HG02571 (cell line): Measurements from ENCODE around the gene CD48.

Experiments
- ATAC-seq: cut with Tn5 transposase; IDR thresholded peaks from one replicate; pipeline ENCODE4 v1.9.1; 2021; ENCODE audit warnings: mild to moderate bottlenecking, moderate library complexity; ENCODE audit not compliant: unreplicated experiment

CD48 gene

GRCh38 chr1:160636547-160636946 is 75.1 kb downstream of the CD48 start:
- ATAC-seq, result no peak

DNA sequence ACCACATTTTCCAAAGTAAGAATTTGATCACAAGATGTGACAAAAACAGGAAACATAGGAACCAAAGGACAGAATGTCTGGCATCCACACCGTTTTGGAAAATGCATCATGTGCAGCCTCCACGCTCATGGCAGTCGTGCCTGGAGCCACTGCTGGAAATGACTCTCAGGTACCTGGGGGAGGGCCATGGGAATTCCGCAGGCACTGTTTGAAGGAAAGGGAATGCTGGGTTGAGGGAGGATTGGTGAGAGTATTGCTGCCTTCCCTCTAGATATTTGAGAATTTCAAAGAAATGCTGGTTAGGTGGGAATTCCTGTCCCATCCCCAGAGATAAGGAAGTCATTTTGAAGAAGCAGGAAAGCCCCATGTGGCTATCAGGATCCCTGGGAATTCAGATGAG is 75.5 kb downstream of the CD48 start:
- ATAC-seq, result no peak

DNA sequence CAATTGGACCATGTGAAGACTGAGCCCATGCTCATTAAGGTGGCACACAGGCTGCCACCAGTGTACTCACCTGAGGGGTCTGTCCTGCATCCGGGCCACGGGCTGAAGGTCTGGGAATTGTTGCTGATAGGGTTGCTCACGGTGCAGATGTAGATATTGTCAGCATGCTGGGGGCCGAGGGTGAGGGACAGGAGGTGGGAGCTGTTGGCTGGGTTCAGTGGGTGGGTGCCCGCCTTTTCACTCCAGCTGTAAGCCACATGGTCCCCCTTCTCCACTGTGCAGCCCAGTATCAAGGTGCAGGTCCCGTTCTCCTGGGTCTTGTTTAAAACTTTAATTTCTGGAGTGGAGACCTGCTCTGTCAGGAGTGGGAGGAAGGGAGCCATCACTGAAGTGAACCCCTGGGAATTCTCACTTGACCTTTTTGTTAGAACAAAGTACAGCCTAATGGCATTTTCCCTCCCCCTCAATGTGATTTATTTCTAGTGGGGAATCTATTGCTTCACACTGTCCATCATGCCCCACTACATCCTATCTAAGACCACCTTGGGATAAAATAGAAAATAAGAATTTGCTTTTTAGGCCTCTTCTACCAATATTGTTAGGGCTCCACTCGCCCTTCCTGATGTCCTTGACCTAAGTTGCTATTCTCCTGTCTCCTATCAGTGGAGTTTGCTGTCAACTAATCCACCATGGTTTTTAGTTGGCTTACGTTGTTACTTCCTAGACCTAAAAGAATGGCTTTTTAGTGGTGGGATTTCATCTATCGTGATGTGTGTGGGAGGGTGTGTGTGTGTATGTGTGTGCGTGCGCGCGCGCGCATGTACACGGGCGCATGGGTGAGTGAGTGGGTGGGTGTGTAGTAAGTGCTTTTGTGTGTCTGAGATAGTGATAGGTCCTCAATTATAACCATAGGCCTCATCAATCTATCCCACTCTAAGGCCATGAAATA is 76.8 kb downstream of the CD48 start:
- no peak for ATAC-seq

- ATAC-seq, result no peak
Observed at GRCh38 chr1:160633330-160633903, 78.2 kb downstream of the CD48 start.

GRCh38 chr1:160631983-160632625 is 79.5 kb downstream of the CD48 start:
- ATAC-seq, result no peak

DNA sequence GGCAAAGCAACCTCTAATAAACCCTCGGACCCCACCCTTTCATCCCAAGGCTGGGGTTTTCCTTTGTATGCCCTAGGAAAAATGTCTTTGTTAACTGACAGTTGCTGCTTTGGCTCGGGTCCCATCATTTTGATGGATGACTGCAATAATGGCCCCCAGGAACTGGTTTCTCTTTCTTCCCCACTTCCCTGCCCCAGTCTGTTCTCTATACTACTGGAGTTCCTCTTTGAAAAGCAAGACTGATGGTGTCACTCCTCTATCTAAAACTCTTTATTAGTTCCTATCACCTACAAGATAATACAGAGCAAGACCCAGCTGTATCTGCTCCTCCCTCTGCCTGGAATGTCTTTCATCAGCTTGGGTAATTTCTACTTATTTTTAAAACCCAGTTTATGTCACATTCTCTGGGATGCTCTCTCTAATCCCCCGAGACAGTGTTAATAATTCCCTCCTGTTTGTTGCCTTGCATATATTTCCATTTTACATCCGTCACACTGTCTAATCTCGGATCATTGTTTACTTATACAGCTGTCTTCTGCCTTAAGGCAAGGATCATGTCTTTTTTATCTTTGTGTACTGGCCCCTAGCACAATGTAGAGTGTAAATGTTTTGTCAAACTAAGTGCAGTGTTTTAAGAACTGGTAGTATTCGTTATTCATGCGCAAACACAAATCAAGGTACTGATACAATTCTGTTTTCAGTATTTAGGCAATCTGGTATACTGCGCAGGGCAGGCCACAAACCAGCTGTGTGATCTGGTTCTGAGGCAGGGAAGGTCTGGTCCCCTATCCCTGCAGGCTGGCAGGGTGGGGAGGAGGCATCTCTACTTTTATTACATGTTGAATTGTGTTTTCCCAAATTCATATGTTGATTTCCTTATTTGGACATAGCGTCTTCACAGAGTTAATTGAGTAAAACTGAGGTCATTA is 80.8 kb downstream of the CD48 start:
- ATAC-seq, result no peak

- no peak for ATAC-seq
Observed at GRCh38 chr1:160629286-160630210, 82.1 kb downstream of the CD48 start.

GRCh38 chr1:160628799-160629263 is 82.8 kb downstream of the CD48 start:
- ATAC-seq, result no peak
